Measurements from ENCODE around the gene CBX5. TPM values are rescaled to one million over a fixed set of nuclear protein-coding genes. Genes with fewer than 3 reads are reported as not detected.

Gene CBX5
- total and polyA plus RNA-seq, 5 donors from 2014 or later = 18.2 to 38.9 (median 19.9) TPM

DNA sequence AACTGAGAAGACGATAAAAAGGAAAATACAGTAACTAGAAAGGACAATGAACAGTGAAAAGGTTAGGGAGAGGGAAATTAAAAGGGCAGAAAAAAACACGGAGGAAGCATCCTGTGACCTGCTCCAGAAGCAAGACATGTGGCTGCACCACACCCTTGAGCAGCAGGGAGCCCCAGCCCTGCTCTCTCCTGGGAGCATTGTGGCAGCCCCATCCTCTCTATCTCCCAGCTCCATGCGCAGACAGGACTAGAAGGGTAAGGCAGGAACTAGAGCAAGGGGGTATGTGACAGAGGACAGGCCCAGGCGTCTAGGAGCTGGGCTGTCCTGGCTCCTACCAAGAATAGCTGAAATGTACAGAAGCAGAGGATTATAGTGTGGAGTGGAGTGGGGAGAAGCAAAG lies 52.5 kb downstream of the CBX5 start:
- Histone ChIP-seq H3K36me3 (ENCODE audit: control insufficient read depth, insufficient read depth, low read length) (no peaks in the 10 kb centered on the region), H3K4me1 (ENCODE audit: control insufficient read depth, insufficient read depth, low read length, poor library complexity, severe bottlenecking) (no peaks in the 10 kb centered on the region), H3K4me3 (ENCODE audit: low read depth, low read length) (no peak overlapping the region), H3K27me3 (ENCODE audit: control insufficient read depth, insufficient read depth, low read length) (no peaks in the 10 kb centered on the region), H3K27ac (ENCODE audit: insufficient read depth, low read length, poor library complexity, severe bottlenecking) (no peak overlapping the region), H3K9me3 (ENCODE audit: control insufficient read depth in 2 of 2, low read length in 2 of 2) (no peaks in the 10 kb centered on the region)
- peaks cover 5% of the 10 kb centered on the region for H3K36me3 Mint-ChIP-seq
- H3K9me3 Mint-ChIP-seq = no peaks in the 10 kb centered on the region
- no peak for ATAC-seq (ENCODE audit: low read depth in 2 of 2)
- H3K4me3 Mint-ChIP-seq = no peak overlapping the region
- H3K27me3 Mint-ChIP-seq = peaks cover 4% of the 10 kb centered on the region
- peaks cover 0 to 11% (median under 1%) of the 10 kb centered on the region in 4 donors for H3K4me1 Mint-ChIP-seq
- no peak for DNase-seq
- H3K27ac Mint-ChIP-seq = no peak overlapping the region

DNA sequence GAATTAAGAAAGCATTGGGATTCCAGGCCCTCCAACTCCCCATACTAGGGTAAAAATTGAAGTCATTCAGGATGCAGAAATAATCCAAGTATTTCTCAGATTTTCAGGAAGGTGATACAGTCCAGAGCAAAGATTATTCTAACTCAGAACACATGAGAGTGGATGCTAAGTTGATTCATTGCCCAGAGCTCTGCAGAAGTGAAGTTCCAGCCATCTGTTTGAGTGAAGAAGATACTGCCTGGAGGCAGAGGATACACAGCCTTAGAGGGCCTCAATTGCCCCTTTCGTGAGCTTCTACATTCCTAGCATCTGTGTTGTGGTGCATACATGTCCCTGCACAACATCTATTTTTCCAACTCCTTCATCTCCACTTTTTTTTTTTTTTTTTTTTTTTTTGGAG lies 54.3 kb downstream of the CBX5 start:
- Histone ChIP-seq H3K9me3 (ENCODE audit: control insufficient read depth in 2 of 2, low read length in 2 of 2) (no peaks in the 10 kb centered on the region), H3K27ac (ENCODE audit: insufficient read depth, low read length, poor library complexity, severe bottlenecking) (no peak overlapping the region), H3K4me3 (ENCODE audit: low read depth, low read length) (no peak overlapping the region), H3K4me1 (ENCODE audit: control insufficient read depth, insufficient read depth, low read length, poor library complexity, severe bottlenecking) (no peaks in the 10 kb centered on the region), H3K27me3 (ENCODE audit: control insufficient read depth, insufficient read depth, low read length) (peaks cover 2% of the 10 kb centered on the region), H3K36me3 (ENCODE audit: control insufficient read depth, insufficient read depth, low read length) (no peaks in the 10 kb centered on the region)
- H3K9me3 Mint-ChIP-seq = no peaks in the 10 kb centered on the region
- no peak for DNase-seq
- H3K36me3 Mint-ChIP-seq = peaks cover 4% of the 10 kb centered on the region
- ATAC-seq (ENCODE audit: low read depth in 2 of 2) = no peak
- H3K27ac Mint-ChIP-seq = no peak overlapping the region
- peaks cover 0 to 11% (median under 1%) of the 10 kb centered on the region in 4 donors for H3K4me1 Mint-ChIP-seq
- H3K4me3 Mint-ChIP-seq = no peak overlapping the region
- peaks cover 4% of the 10 kb centered on the region for H3K27me3 Mint-ChIP-seq

DNA sequence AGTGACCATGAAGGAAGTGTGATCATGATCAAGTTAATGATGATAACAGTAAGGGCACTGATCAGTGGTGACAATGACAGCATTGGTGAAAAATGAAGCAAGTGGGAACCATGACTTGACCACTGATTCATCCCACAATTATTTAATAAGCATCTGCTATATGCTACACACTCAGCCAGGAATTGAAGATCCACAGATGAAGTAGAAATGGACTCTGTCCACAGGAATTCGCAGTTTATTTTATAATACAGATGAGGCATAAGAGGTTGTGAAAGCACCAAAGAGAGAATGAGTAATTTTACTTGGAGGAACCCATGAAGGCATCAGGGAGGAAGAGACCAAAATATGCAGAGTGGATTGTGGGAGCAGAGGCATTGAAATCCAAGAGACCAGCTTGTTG lies 57.3 kb downstream of the CBX5 start:
- DNase-seq (no peak), ATAC-seq (ENCODE audit: low read depth in 2 of 2) (no peak)
- H3K36me3 ChIP-seq (ENCODE audit: control insufficient read depth, insufficient read depth, low read length) = no peaks in the 10 kb centered on the region
- Mint-ChIP-seq H3K4me3 (no peak overlapping the region), H3K27ac (no peak overlapping the region), H3K27me3 (peaks cover 9% of the 10 kb centered on the region), H3K36me3 (no peaks in the 10 kb centered on the region), H3K9me3 (no peaks in the 10 kb centered on the region), H3K4me1 (peaks cover 0 to 13% (median 5%) of the 10 kb centered on the region in 4 donors)
- H3K4me3 ChIP-seq (ENCODE audit: low read depth, low read length) = no peak overlapping the region
- H3K27me3 ChIP-seq (ENCODE audit: control insufficient read depth, insufficient read depth, low read length) = peaks cover 2% of the 10 kb centered on the region
- H3K9me3 ChIP-seq (ENCODE audit: control insufficient read depth in 2 of 2, low read length in 2 of 2) = no peaks in the 10 kb centered on the region
- no peak overlapping the region for H3K27ac ChIP-seq (ENCODE audit: insufficient read depth, low read length, poor library complexity, severe bottlenecking)
- H3K4me1 ChIP-seq (ENCODE audit: control insufficient read depth, insufficient read depth, low read length, poor library complexity, severe bottlenecking) = no peaks in the 10 kb centered on the region

DNA sequence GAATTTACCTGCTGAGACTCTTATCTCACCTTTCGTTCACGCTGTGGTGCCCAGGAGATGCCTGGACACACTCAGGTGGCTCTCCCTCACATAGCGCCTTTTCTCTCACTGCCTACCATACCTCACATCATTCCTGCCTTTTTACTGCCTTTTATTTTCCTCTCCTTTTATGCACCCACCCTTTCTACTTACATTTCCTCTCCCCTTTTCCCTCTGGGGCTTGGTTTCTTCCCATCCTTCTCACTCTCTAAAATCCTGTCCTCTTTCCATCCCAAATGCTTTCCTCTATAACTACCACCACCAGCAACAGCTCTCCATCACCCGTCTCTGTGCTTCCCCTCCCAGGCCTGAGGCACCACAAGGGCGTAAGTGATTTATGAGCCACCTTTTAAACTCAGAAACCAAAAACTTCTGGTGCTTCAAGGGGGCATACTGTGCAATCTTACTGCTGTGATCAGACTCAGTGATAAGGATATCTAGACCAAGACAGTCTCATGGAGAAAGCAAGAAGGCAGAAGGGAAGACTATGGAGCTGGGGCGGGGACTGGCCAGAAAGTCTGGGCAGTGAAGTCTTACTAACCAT lies 58.4 kb downstream of the CBX5 start:
- no peaks in the 10 kb centered on the region for H3K9me3 Mint-ChIP-seq
- Histone ChIP-seq H3K4me3 (ENCODE audit: low read depth, low read length) (no peak overlapping the region), H3K27me3 (ENCODE audit: control insufficient read depth, insufficient read depth, low read length) (peaks cover 2% of the 10 kb centered on the region), H3K4me1 (ENCODE audit: control insufficient read depth, insufficient read depth, low read length, poor library complexity, severe bottlenecking) (peaks cover 10% of the 10 kb centered on the region), H3K9me3 (ENCODE audit: control insufficient read depth in 2 of 2, low read length in 2 of 2) (no peaks in the 10 kb centered on the region), H3K36me3 (ENCODE audit: control insufficient read depth, insufficient read depth, low read length) (no peaks in the 10 kb centered on the region), H3K27ac (ENCODE audit: insufficient read depth, low read length, poor library complexity, severe bottlenecking) (no peak overlapping the region)
- H3K4me3 Mint-ChIP-seq = no peak overlapping the region
- peaks cover 0 to 24% (median 14%) of the 10 kb centered on the region in 4 donors for H3K4me1 Mint-ChIP-seq
- no peak overlapping the region for H3K27ac Mint-ChIP-seq
- H3K36me3 Mint-ChIP-seq = no peaks in the 10 kb centered on the region
- no peak for DNase-seq
- ATAC-seq (ENCODE audit: low read depth in 2 of 2) = no peak
- peaks cover 17% of the 10 kb centered on the region for H3K27me3 Mint-ChIP-seq

DNA sequence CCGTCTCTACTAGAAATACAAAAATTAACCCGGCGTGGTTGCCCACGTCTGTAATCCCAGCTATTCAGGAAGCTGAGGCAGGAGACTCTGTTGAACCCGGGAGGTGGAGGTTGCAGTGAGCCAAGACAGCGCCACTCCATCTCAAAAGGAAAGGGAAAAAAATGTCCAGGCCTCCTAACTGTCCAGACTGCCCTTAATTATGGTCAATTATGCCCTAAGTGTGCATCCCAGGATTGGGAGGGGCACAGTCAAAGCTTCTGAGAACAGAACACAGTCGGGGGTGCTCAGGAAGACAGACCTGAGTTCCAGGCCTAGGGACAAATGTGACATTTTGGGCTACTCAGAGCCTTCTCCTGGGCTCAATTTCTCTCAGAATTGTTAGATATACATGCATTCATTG lies 59.4 kb downstream of the CBX5 start:
- H3K9me3 ChIP-seq (ENCODE audit: control insufficient read depth in 2 of 2, low read length in 2 of 2) = no peaks in the 10 kb centered on the region
- peaks cover 17% of the 10 kb centered on the region for H3K27me3 Mint-ChIP-seq
- ATAC-seq (ENCODE audit: low read depth in 2 of 2) (no peak), DNase-seq (no peak)
- H3K4me1 ChIP-seq (ENCODE audit: control insufficient read depth, insufficient read depth, low read length, poor library complexity, severe bottlenecking) = peaks cover 19% of the 10 kb centered on the region
- peaks cover 2% of the 10 kb centered on the region for H3K27me3 ChIP-seq (ENCODE audit: control insufficient read depth, insufficient read depth, low read length)
- H3K36me3 ChIP-seq (ENCODE audit: control insufficient read depth, insufficient read depth, low read length) = no peaks in the 10 kb centered on the region
- H3K9me3 Mint-ChIP-seq = peaks cover 0 to 1% (median 0%) of the 10 kb centered on the region in 7 donors
- no peak overlapping the region for H3K27ac Mint-ChIP-seq
- no peak overlapping the region for H3K4me3 ChIP-seq (ENCODE audit: low read depth, low read length)
- no peak overlapping the region for H3K4me3 Mint-ChIP-seq
- H3K4me1 Mint-ChIP-seq = peaks cover 0 to 34% (median 18%) of the 10 kb centered on the region in 4 donors
- H3K27ac ChIP-seq (ENCODE audit: insufficient read depth, low read length, poor library complexity, severe bottlenecking) = no peak overlapping the region
- no peaks in the 10 kb centered on the region for H3K36me3 Mint-ChIP-seq

DNA sequence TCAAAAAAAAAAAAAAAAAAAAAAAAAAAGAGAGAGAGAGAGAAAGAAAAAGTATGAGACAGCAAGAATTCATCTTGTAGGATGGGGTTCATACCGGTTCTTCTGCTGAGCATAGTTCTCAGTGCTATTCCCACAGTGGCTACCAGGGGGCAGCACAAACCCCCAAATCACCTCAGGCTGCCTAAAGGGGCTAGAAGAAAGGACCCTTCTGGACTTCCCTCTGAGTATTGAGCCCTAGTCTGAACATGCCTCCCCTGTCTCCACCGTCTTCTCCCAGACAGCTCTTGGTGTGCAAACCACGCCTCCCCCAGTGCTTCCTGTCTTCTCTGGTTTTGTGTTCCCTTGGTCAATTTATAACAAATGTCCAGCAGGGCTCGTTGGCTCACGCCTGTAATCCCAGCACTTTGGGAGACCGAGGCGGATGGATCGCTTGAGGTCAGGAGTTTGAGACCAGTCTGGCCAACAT lies 59.8 kb downstream of the CBX5 start:
- Mint-ChIP-seq H3K27me3 (peaks cover 17% of the 10 kb centered on the region), H3K27ac (no peak overlapping the region), H3K4me3 (no peak overlapping the region), H3K4me1 (peaks cover 0 to 38% (median 19%) of the 10 kb centered on the region in 4 donors), H3K36me3 (no peaks in the 10 kb centered on the region), H3K9me3 (peaks cover 0 to 1% (median 0%) of the 10 kb centered on the region in 7 donors)
- Histone ChIP-seq H3K4me1 (ENCODE audit: control insufficient read depth, insufficient read depth, low read length, poor library complexity, severe bottlenecking) (peaks cover 24% of the 10 kb centered on the region), H3K36me3 (ENCODE audit: control insufficient read depth, insufficient read depth, low read length) (no peaks in the 10 kb centered on the region), H3K27ac (ENCODE audit: insufficient read depth, low read length, poor library complexity, severe bottlenecking) (no peak overlapping the region), H3K27me3 (ENCODE audit: control insufficient read depth, insufficient read depth, low read length) (peaks cover 2% of the 10 kb centered on the region), H3K4me3 (ENCODE audit: low read depth, low read length) (no peak overlapping the region), H3K9me3 (ENCODE audit: control insufficient read depth in 2 of 2, low read length in 2 of 2) (no peaks in the 10 kb centered on the region)
- peak; percentile 41 to 45 for ATAC-seq (ENCODE audit: low read depth in 2 of 2)
- peak; percentile 47 to 74 (median 55) for DNase-seq

DNA sequence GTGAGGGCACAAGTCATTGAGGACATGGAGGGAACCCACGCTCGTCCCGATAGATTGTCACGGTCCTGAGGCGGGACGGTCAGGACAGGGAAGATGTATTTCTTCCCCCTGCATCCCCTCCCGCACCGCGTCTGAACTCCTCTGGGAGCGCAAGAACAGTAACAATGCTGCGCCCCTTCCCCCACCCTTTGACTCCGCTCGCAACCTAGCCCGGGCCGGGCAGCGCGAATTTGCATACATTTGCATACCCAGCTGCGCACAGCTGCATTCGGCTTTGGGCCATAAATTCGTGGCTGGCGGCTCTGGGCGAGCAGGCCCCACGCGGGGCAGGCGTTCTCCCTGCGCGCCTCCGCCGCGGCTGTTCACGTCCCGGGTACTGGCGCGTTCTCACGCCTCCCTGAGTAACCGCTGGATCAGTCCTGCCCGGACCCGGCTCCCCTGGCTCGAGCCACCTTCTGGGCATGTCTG lies 62.1 kb downstream of the CBX5 start:
- H3K4me3 Mint-ChIP-seq = peak overlapping the region in 2 of 4 donors; percentile 21 to 90
- ATAC-seq (ENCODE audit: low read depth in 2 of 2) = no peak
- peaks cover 0 to 1% (median 0%) of the 10 kb centered on the region in 7 donors for H3K9me3 Mint-ChIP-seq

More for the DNA sequence above, 62.1 kb downstream of the CBX5 start:
- H3K36me3 Mint-ChIP-seq = no peaks in the 10 kb centered on the region
- no peaks in the 10 kb centered on the region for H3K9me3 ChIP-seq (ENCODE audit: control insufficient read depth in 2 of 2, low read length in 2 of 2)
- no peak for DNase-seq
- peaks cover 0 to 52% (median 20%) of the 10 kb centered on the region in 4 donors for H3K4me1 Mint-ChIP-seq
- H3K27me3 Mint-ChIP-seq = peaks cover 17% of the 10 kb centered on the region
- no peak overlapping the region for H3K27ac ChIP-seq (ENCODE audit: insufficient read depth, low read length, poor library complexity, severe bottlenecking)
- peaks cover 33% of the 10 kb centered on the region for H3K4me1 ChIP-seq (ENCODE audit: control insufficient read depth, insufficient read depth, low read length, poor library complexity, severe bottlenecking)
- no peaks in the 10 kb centered on the region for H3K36me3 ChIP-seq (ENCODE audit: control insufficient read depth, insufficient read depth, low read length)
- H3K27me3 ChIP-seq (ENCODE audit: control insufficient read depth, insufficient read depth, low read length) = peaks cover 2% of the 10 kb centered on the region
- H3K4me3 ChIP-seq (ENCODE audit: low read depth, low read length) = no peak overlapping the region
- H3K27ac Mint-ChIP-seq = no peak overlapping the region
